HepG2 (cell line): ENCODE data around the gene TTC31. TPM values are rescaled to one million over a fixed set of nuclear protein-coding genes. Genes with fewer than 3 reads are reported as not detected.

Source experiments
- ARID3A ChIP-seq: IDR thresholded peaks from 2 replicates; pipeline ENCODE4 v1.6.1; 2012; ENCODE audit warnings: low read depth, low read length, improper control_type of control experiment
- EEA1 ChIP-seq: sonication (generic); formaldehyde crosslinking; IDR thresholded peaks from 2 replicates; pipeline ENCODE4 v1.5.1; 2020; ENCODE audit warnings: mild to moderate bottlenecking, missing genetic modification reagents, borderline replicate concordance
- ERF ChIP-seq: IDR thresholded peaks from 2 replicates; pipeline ENCODE4 v1.6.1; 2018; ENCODE audit warnings: missing biosample characterization, missing genetic modification reagents
- KDM5A ChIP-seq: fragments of 200-600 bp; sonication (generic); IDR thresholded peaks from 2 replicates; pipeline ENCODE4 v1.7.0; 2018; ENCODE audit warnings: antibody characterized with exemption, mild to moderate bottlenecking, low read length, borderline replicate concordance
- MED13 ChIP-seq: sonication (generic); formaldehyde crosslinking; IDR thresholded peaks from 2 replicates; pipeline ENCODE4 v1.5.0; 2020; ENCODE audit warnings: missing genetic modification reagents
- MTA3 ChIP-seq: sonication (generic); formaldehyde crosslinking; IDR thresholded peaks from 2 replicates; pipeline ENCODE4 v1.4.0; 2020; ENCODE audit warnings: missing genetic modification reagents
- NFIB ChIP-seq: sonication (generic); formaldehyde crosslinking; IDR thresholded peaks from 2 replicates; pipeline ENCODE4 v1.9.0; 2021; ENCODE audit warnings: missing genetic modification reagents, mild to moderate bottlenecking, borderline replicate concordance
- POLR2A ChIP-seq, 2 experiments: IDR thresholded peaks; 2 replicates each; pipeline ENCODE4 v1.6.1; 2011; ENCODE audit warnings: low read depth in 2 of 2, low read length in 2 of 2, mild to moderate bottlenecking in 1 of 2, moderate library complexity in 1 of 2; ENCODE audit not compliant: insufficient read depth in 1 of 2
- REL ChIP-seq: sonication (generic); formaldehyde crosslinking; conservative IDR thresholded peaks from 2 replicates; pipeline ENCODE4 v1.8.0; 2022; ENCODE audit warnings: mild to moderate bottlenecking, missing genetic modification reagents, moderate library complexity
- SOX13 ChIP-seq, 3 experiments: fragments of 450-650 bp in 1 of 3; sonication (generic) in 1 of 3; formaldehyde crosslinking in 1 of 3; IDR thresholded peaks in 2 of 3; conservative IDR thresholded peaks in 1 of 3; 2 replicates each; pipeline versions ENCODE4 v1.5.0 to v1.6.1; 2016 to 2020; ENCODE audit warnings: antibody characterized with exemption in 1 of 3, mild to moderate bottlenecking in 1 of 3, missing compliant biosample characterization in 1 of 3, missing genetic modification reagents in 1 of 3, moderate library complexity in 1 of 3
- TARDBP ChIP-seq: sonication (generic); formaldehyde crosslinking; IDR thresholded peaks from 2 replicates; pipeline ENCODE4 v1.8.0; 2022; ENCODE audit warnings: mild to moderate bottlenecking, missing genetic modification reagents
- ZBTB49 ChIP-seq: sonication (generic); formaldehyde crosslinking; IDR thresholded peaks from 2 replicates; pipeline ENCODE4 v1.4.0; 2020; ENCODE audit warnings: missing genetic modification reagents, borderline replicate concordance
- ZFP90 ChIP-seq: sonication (generic); formaldehyde crosslinking; IDR thresholded peaks from 2 replicates; pipeline ENCODE4 v1.8.0; 2022; ENCODE audit warnings: missing genetic modification reagents, mild to moderate bottlenecking, inconsistent platforms, borderline replicate concordance
- ZNF24 ChIP-seq: fragments of 450-650 bp; IDR thresholded peaks from 2 replicates; pipeline ENCODE4 v1.6.1; 2017; ENCODE audit warnings: antibody characterized with exemption, mild to moderate bottlenecking
- ZNF264 ChIP-seq: sonication (generic); formaldehyde crosslinking; IDR thresholded peaks from 2 replicates; pipeline ENCODE4 v1.4.0; 2020; ENCODE audit warnings: missing genetic modification reagents
- ZNF350 ChIP-seq: sonication (generic); formaldehyde crosslinking; IDR thresholded peaks from 2 replicates; pipeline ENCODE4 v1.4.0; 2020; ENCODE audit warnings: mild to moderate bottlenecking, low read depth, missing genetic modification reagents, borderline replicate concordance
- ZNF761 ChIP-seq: sonication (generic); formaldehyde crosslinking; conservative IDR thresholded peaks from 2 replicates; pipeline ENCODE4 v1.4.0; 2020; ENCODE audit warnings: mild to moderate bottlenecking, missing genetic modification reagents
- ZNF878 ChIP-seq: sonication (generic); formaldehyde crosslinking; IDR thresholded peaks from 2 replicates; pipeline ENCODE4 v1.8.1; 2023; ENCODE audit warnings: mild to moderate bottlenecking, missing genetic modification reagents, moderate library complexity
- polyA plus RNA-seq, 8 experiments: library from polyadenylated mRNA; depleted of rRNA in 3 of 8; stranded (reverse) in 7 of 8; unstranded in 1 of 8; fragments of >200 nt; fragmentation: Illumina TruSeq in 4 of 8; extraction: Trizol in 4 of 8; gene quantifications; 2 replicates each; pipeline versions ENCODE4 v1.2.1 to v1.2.3, GENCODE V29; 2011 to 2016; ENCODE audit warnings: low read depth in 4 of 8, missing spikeins in 1 of 8, mixed read lengths in 1 of 8; ENCODE audit not compliant: insufficient read depth in 1 of 8
- total RNA-seq, 5 experiments: library from RNA; depleted of rRNA; stranded (reverse); fragments of >200 nt; fragmentation: Illumina TruSeq; extraction: Trizol; gene quantifications; 2 replicates each; pipeline ENCODE4 v1.2.3, GENCODE V29; 2016; ENCODE audit warnings: low read depth in 1 of 5
- TF ChIP-seq, protein P1 (sequence below): sonication (generic); formaldehyde crosslinking; IDR thresholded peaks from 2 replicates; pipeline ENCODE4 v1.8.1; 2023; ENCODE audit warnings: missing genetic modification reagents, inconsistent platforms, borderline replicate concordance
- TF ChIP-seq, protein P2 (sequence below): sonication (generic); formaldehyde crosslinking; IDR thresholded peaks from 2 replicates; pipeline ENCODE4 v1.4.0; 2020; ENCODE audit warnings: missing genetic modification reagents
- TF ChIP-seq, protein P3 (sequence below): sonication (generic); formaldehyde crosslinking; IDR thresholded peaks from 2 replicates; pipeline ENCODE4 v1.4.0; 2020; ENCODE audit warnings: mild to moderate bottlenecking, missing genetic modification reagents

TTC31 gene
- total and polyA plus RNA-seq, 2 of the 13 experiments (the other 11 are each of a cell fraction or from before 2014, with no cell fraction given) = 28.3 to 39.5 TPM

DNA sequence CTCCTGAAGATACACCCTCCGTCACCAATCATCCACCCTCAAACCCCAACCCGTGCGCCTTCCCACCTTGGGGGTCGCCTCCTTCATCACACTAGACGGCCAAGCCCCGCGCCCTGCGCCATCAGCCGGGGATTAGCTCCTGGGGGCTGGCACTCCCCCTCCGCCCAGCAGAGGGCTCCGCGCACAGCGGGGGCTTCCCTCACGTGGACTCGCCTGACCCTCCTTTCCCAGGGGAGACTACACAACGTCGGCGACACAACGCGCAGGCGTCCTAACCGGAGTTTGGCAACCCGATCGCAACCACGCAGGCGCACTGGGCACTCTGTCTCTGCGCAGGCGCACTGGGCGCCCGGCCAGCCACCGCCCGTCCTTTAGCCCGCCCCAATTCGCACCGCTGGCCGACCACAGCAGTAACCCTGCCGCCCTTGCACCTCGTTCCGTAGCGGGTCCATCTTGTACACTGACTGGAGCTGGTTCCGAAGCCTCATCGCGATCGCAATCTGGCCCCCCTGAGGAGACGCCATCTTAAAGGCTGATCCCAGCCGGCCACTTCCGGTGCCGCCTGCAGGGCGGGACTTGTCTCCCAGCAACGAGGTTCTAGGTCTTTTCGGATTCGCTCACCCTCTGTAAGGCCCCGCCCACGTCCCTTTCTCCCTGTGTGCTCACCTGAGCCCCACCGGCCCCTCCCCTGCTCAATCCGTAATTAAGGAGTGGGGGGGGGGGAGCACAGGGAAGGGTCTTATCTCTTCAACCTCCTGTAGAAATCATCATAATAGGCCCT lies 24.5 kb downstream of the TTC31 start, which contains the start of gene PCGF1 (continued):
- TF ChIP-seq ZBTB49 (CRISPR knock-in tag) (0 out of 2 replicates have a peak, but pooled peaks have one; percentile 10), EEA1 (peak; percentile 48; the same call in 1 of the 2 replicates), MTA3 (no peak), POLR2A (IDR thresholded peaks at IDR 0.05; ENCODE audit: insufficient read depth in 1 of 2, low read depth in 2 of 2, low read length in 2 of 2) (peak in 1 of 2 experiments; percentile 73; a peak in 2 of 4 replicates), SOX13 (IDR thresholded peaks at IDR 0.05) (peak; percentile 5; the same call in 1 of the 2 replicates), SOX13 (CRISPR knock-in tag; conservative IDR thresholded peaks at IDR 0.05 in 1 of 2, IDR thresholded peaks at IDR 0.05 in 1 of 2) (peak in 1 of 2 experiments; percentile 64; a peak in 2 of 4 replicates), ZNF761 (peak; percentile 64), ERF (no peak; the same call in 1 of the 2 replicates), KDM5A (peak; percentile 88; the same call in 1 of the 2 replicates), MED13 (CRISPR knock-in tag) (peak; percentile 68; the same call in 1 of the 2 replicates), ARID3A (no peak), ZNF350 (CRISPR knock-in tag) (peak; percentile 87), NFIB (CRISPR knock-in tag) (no peak), REL (peak; percentile 90), ZNF878 (CRISPR knock-in tag) (no peak; the same call in 1 of the 2 replicates), ZNF24 (no peak), ZFP90 (CRISPR knock-in tag) (peak; percentile 97), ZNF264 (CRISPR knock-in tag) (peak; percentile 76), TARDBP (CRISPR knock-in tag) (no peak; the same call in 1 of the 2 replicates)
- TF ChIP-seq, protein P1, sequence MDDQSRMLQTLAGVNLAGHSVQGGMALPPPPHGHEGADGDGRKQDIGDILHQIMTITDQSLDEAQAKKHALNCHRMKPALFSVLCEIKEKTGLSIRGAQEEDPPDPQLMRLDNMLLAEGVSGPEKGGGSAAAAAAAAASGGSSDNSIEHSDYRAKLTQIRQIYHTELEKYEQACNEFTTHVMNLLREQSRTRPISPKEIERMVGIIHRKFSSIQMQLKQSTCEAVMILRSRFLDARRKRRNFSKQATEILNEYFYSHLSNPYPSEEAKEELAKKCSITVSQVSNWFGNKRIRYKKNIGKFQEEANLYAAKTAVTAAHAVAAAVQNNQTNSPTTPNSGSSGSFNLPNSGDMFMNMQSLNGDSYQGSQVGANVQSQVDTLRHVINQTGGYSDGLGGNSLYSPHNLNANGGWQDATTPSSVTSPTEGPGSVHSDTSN (CRISPR knock-in tag) = no peak
- TF ChIP-seq, protein P2, sequence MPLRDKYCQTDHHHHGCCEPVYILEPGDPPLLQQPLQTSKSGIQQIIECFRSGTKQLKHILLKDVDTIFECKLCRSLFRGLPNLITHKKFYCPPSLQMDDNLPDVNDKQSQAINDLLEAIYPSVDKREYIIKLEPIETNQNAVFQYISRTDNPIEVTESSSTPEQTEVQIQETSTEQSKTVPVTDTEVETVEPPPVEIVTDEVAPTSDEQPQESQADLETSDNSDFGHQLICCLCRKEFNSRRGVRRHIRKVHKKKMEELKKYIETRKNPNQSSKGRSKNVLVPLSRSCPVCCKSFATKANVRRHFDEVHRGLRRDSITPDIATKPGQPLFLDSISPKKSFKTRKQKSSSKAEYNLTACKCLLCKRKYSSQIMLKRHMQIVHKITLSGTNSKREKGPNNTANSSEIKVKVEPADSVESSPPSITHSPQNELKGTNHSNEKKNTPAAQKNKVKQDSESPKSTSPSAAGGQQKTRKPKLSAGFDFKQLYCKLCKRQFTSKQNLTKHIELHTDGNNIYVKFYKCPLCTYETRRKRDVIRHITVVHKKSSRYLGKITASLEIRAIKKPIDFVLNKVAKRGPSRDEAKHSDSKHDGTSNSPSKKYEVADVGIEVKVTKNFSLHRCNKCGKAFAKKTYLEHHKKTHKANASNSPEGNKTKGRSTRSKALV (CRISPR knock-in tag) = 0 out of 2 replicates have a peak, but pooled peaks have one; percentile 31
- TF ChIP-seq, protein P3, sequence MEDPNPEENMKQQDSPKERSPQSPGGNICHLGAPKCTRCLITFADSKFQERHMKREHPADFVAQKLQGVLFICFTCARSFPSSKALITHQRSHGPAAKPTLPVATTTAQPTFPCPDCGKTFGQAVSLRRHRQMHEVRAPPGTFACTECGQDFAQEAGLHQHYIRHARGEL (CRISPR knock-in tag) = peak; percentile 10; the same call in 1 of the 2 replicates
